Dedifferentiated amniotic fluid mesenchymal stem cell (primary cell): Measurements from ENCODE around the gene HYKK.
"Not testable (repeated sequence)": the region's sequence is repeated elsewhere in the genome, so short reads cannot be mapped to it uniquely, and the experiment has no call there.

Source experiments
- DNase-seq: peaks from one replicate; pipeline ENCODE4 v3.0.0-alpha.2; 2016; ENCODE audit errors: extremely low spot score

Gene HYKK

GRCh38 chr15:78540141-78540870 lies 32.9 kb downstream of the HYKK start, which contains the start of gene PSMA4:
Gene PSMA4 (plus strand): TSS chr15:78540444. CDS start chr15:78541928, 1,484 bp downstream.
- DNase-seq = peak; percentile 79

GRCh38 chr15:78540871-78541743 lies 33.7 kb downstream of the HYKK start:
- peak; percentile 36 for DNase-seq

GRCh38 chr15:78541744-78542034 lies 34.3 kb downstream of the HYKK start:
- DNase-seq = no peak

GRCh38 chr15:78542647-78543046 lies 35.3 kb downstream of the HYKK start:
- DNase-seq = no peak

- no peak for DNase-seq
Observed at GRCh38 chr15:78550194-78550593, 42.8 kb downstream of the HYKK start.

GRCh38 chr15:78550815-78551214 lies 43.4 kb downstream of the HYKK start:
- DNase-seq = no peak

GRCh38 chr15:78551902-78552301 lies 44.5 kb downstream of the HYKK start:
- DNase-seq = no peak

- DNase-seq = no peak
Observed at GRCh38 chr15:78552597-78552996, 45.2 kb downstream of the HYKK start.

GRCh38 chr15:78560201-78560600 lies 52.8 kb downstream of the HYKK start:
- not testable (repeated sequence) for DNase-seq

- no peak for DNase-seq
Observed at GRCh38 chr15:78561490-78561889, 54.1 kb downstream of the HYKK start.

- no peak for DNase-seq
Observed at GRCh38 chr15:78563092-78563491, 55.7 kb downstream of the HYKK start.

- DNase-seq = no peak
Observed at GRCh38 chr15:78564743-78565096, 57.3 kb downstream of the HYKK start.

GRCh38 chr15:78565097-78565950 lies 57.9 kb downstream of the HYKK start, which contains the start of gene CHRNA5:
Gene CHRNA5 (plus strand): TSS chr15:78565520. CDS start chr15:78565720, 200 bp downstream.
- DNase-seq = peak; percentile 27

- no peak for DNase-seq
Observed at GRCh38 chr15:78565951-78566774, 58.8 kb downstream of the HYKK start.

- no peak for DNase-seq
Observed at GRCh38 chr15:78567531-78567930, 60.2 kb downstream of the HYKK start.

GRCh38 chr15:78570710-78571109 lies 63.3 kb downstream of the HYKK start:
- DNase-seq = no peak

GRCh38 chr15:78571382-78571781 lies 64.0 kb downstream of the HYKK start:
- DNase-seq = no peak

GRCh38 chr15:78573416-78573815 lies 66.0 kb downstream of the HYKK start:
- no peak for DNase-seq

- no peak for DNase-seq
Observed at GRCh38 chr15:78574944-78575343, 67.6 kb downstream of the HYKK start.
